H9 (cell line): Measurements from ENCODE around the gene LRP1B. TPM values are rescaled to one million over a fixed set of nuclear protein-coding genes. Genes with fewer than 3 reads are reported as not detected.

ENCODE experiments used
- DNase-seq: peaks from one replicate; pipeline ENCODE4 v3.0.0-alpha.2; 2017
- H2AFZ ChIP-seq: one replicate; pipeline ENCODE4 v1.6.1; 2013; ENCODE audit warnings: mild to moderate bottlenecking, low read length, control low read depth, moderate library complexity
- H2AK5ac ChIP-seq: 2 replicates; pipeline ENCODE4 v1.6.1; 2013; ENCODE audit warnings: low read length, control low read depth, mixed read lengths; ENCODE audit not compliant: insufficient read length
- H2BK120ac ChIP-seq: one replicate; pipeline ENCODE4 v1.6.1; 2013; ENCODE audit warnings: low read depth, mild to moderate bottlenecking, low read length, control low read depth, inconsistent platforms; ENCODE audit not compliant: poor library complexity, severe bottlenecking
- H2BK12ac ChIP-seq: 2 replicates; pipeline ENCODE4 v1.6.1; 2013; ENCODE audit warnings: low read length, control low read depth, mixed read lengths, low read depth; ENCODE audit not compliant: insufficient read length
- H2BK15ac ChIP-seq: 2 replicates; pipeline ENCODE4 v1.6.1; 2013; ENCODE audit warnings: low read depth, low read length, control low read depth
- H2BK20ac ChIP-seq: one replicate; pipeline ENCODE4 v1.6.1; 2013; ENCODE audit warnings: low read depth, mild to moderate bottlenecking, low read length, control low read depth, inconsistent platforms; ENCODE audit not compliant: poor library complexity, severe bottlenecking
- H2BK5ac ChIP-seq: 2 replicates; pipeline ENCODE4 v1.6.1; 2013; ENCODE audit warnings: low read length, control low read depth, mixed read lengths; ENCODE audit not compliant: insufficient read length
- H3K14ac ChIP-seq: 2 replicates; pipeline ENCODE4 v1.6.1; 2013; ENCODE audit warnings: low read length, control low read depth; ENCODE audit not compliant: insufficient read depth
- H3K18ac ChIP-seq: 2 replicates; pipeline ENCODE4 v1.6.1; 2013; ENCODE audit warnings: low read depth, mild to moderate bottlenecking, mixed read lengths, low read length, control low read depth; ENCODE audit not compliant: insufficient read length
- H3K23ac ChIP-seq: 2 replicates; pipeline ENCODE4 v1.6.1; 2013; ENCODE audit warnings: low read length, control low read depth, mixed read lengths, low read depth; ENCODE audit not compliant: insufficient read length
- H3K23me2 ChIP-seq: 2 replicates; pipeline ENCODE4 v1.6.1; 2013; ENCODE audit warnings: low read depth, mild to moderate bottlenecking, mixed read lengths, low read length, control low read depth; ENCODE audit not compliant: insufficient read length, poor library complexity, severe bottlenecking
- H3K27ac ChIP-seq: 2 replicates; pipeline ENCODE4 v1.5.1; 2013; ENCODE audit warnings: low read length, control low read depth, mixed read lengths, low read depth; ENCODE audit not compliant: insufficient read length
- H3K27me3 ChIP-seq: 2 replicates; pipeline ENCODE4 v1.6.1; 2013; ENCODE audit warnings: low read length, control low read depth, inconsistent platforms; ENCODE audit not compliant: insufficient read depth
- H3K4ac ChIP-seq: 2 replicates; pipeline ENCODE4 v1.6.1; 2013; ENCODE audit warnings: low read depth, mild to moderate bottlenecking, control low read depth, inconsistent platforms, low read length, moderate library complexity
- H3K4me1 ChIP-seq: 2 replicates; pipeline ENCODE4 v1.6.1; 2013; ENCODE audit warnings: low read length, control low read depth, inconsistent platforms; ENCODE audit not compliant: insufficient read depth
- H3K4me2 ChIP-seq: 2 replicates; pipeline ENCODE4 v1.6.1; 2013; ENCODE audit warnings: low read length, control low read depth, mixed read lengths; ENCODE audit not compliant: insufficient read length, insufficient read depth
- H3K56ac ChIP-seq: 2 replicates; pipeline ENCODE4 v1.6.1; 2013; ENCODE audit warnings: low read depth, mild to moderate bottlenecking, mixed read lengths, low read length, control low read depth; ENCODE audit not compliant: insufficient read length
- H3K79me1 ChIP-seq: 2 replicates; pipeline ENCODE4 v1.6.1; 2013; ENCODE audit warnings: low read depth, mild to moderate bottlenecking, moderate library complexity, low read length, control low read depth, inconsistent platforms; ENCODE audit not compliant: insufficient read depth, poor library complexity, severe bottlenecking
- H3K79me2 ChIP-seq: 2 replicates; pipeline ENCODE4 v1.6.1; 2013; ENCODE audit warnings: low read length, control low read depth, inconsistent platforms; ENCODE audit not compliant: insufficient read depth
- H3K9ac ChIP-seq: 2 replicates; pipeline ENCODE4 v1.6.1; 2013; ENCODE audit warnings: low read length, control low read depth, mixed read lengths; ENCODE audit not compliant: insufficient read length; ENCODE audit errors: extremely low read depth
- H3K9me3 ChIP-seq: one replicate; pipeline ENCODE4 v1.6.1; 2013; ENCODE audit warnings: low read depth, low read length, inconsistent platforms; ENCODE audit not compliant: control insufficient read depth
- H3T11ph ChIP-seq: one replicate; pipeline ENCODE4 v1.6.1; 2013; ENCODE audit warnings: mild to moderate bottlenecking, low read length, control low read depth, inconsistent platforms
- H4K20me1 ChIP-seq: one replicate; pipeline ENCODE4 v1.6.1; 2013; ENCODE audit not compliant: control insufficient read depth, insufficient read length, insufficient read depth
- H4K5ac ChIP-seq: 2 replicates; pipeline ENCODE4 v1.6.1; 2013; ENCODE audit warnings: low read depth, mild to moderate bottlenecking, mixed read lengths, low read length, control low read depth; ENCODE audit not compliant: insufficient read length
- H4K8ac ChIP-seq: replicated peaks from 2 replicates; pipeline ENCODE4 v1.6.1; 2013; ENCODE audit warnings: low read length, control low read depth, mixed read lengths, low read depth; ENCODE audit not compliant: insufficient read length
- H4K91ac ChIP-seq: 2 replicates; pipeline ENCODE4 v1.6.1; 2013; ENCODE audit warnings: low read depth, mild to moderate bottlenecking, moderate library complexity, mixed read lengths, low read length, control low read depth; ENCODE audit not compliant: insufficient read length
- H3K27ac Mint-ChIP-seq, 3 experiments: 2 replicates in 2 of 3; 3 replicates in 1 of 3; pipeline ENCODE4 v1.8.0; 2020 to 2021; ENCODE audit warnings: mixed read lengths in 3 of 3, mild to moderate bottlenecking in 1 of 3, moderate library complexity in 1 of 3
- H3K27me3 Mint-ChIP-seq: 2 replicates; pipeline ENCODE4 v1.8.0; 2021; ENCODE audit warnings: low read depth, mild to moderate bottlenecking, moderate library complexity, mixed read lengths
- H3K36me3 Mint-ChIP-seq, 3 experiments: 2 replicates in 2 of 3; 3 replicates in 1 of 3; pipeline ENCODE4 v1.8.0; 2020 to 2021; ENCODE audit warnings: low read depth in 3 of 3, mixed read lengths in 3 of 3; ENCODE audit not compliant: insufficient read depth in 1 of 3
- H3K4me1 Mint-ChIP-seq, 2 experiments: 2 replicates each; pipeline ENCODE4 v1.8.0; 2020; ENCODE audit warnings: mixed read lengths in 2 of 2
- H3K4me3 Mint-ChIP-seq, 2 experiments: 2 replicates in 1 of 2; 3 replicates in 1 of 2; pipeline ENCODE4 v1.8.0; 2020 to 2021; ENCODE audit warnings: mild to moderate bottlenecking in 2 of 2, mixed read lengths in 2 of 2, moderate library complexity in 1 of 2
- H3K9me3 Mint-ChIP-seq, 2 experiments: 2 replicates in 1 of 2; 3 replicates in 1 of 2; pipeline ENCODE4 v1.8.0; 2020; ENCODE audit warnings: mild to moderate bottlenecking in 2 of 2, mixed read lengths in 2 of 2, moderate library complexity in 1 of 2
- CTCF ChIP-seq: fragments of 200-600 bp; sonication (generic); conservative IDR thresholded peaks from 3 replicates; pipeline ENCODE4 v1.8.0; 2021; ENCODE audit warnings: antibody characterized with exemption, mild to moderate bottlenecking
- WGBS: extraction: QIAGEN DNeasy Blood & Tissue Kit; methylation state at CpG from one replicate; pipeline ENCODE4 v1.1.7; 2013; ENCODE audit warnings: missing lambda C conversion rate, low lambda C conversion rate, mixed read lengths; ENCODE audit not compliant: insufficient read length; ENCODE audit errors: extremely low coverage; 5-methylcytosine and 5-hydroxymethylcytosine counted together
- total RNA-seq: library from RNA; stranded (reverse); gene quantifications from 2 replicates; pipeline ENCODE4 v1.2.1, GENCODE V29; 2021

Gene LRP1B
- total RNA-seq, 1 experiment from 2014 or later: not detected

- H3K9me3 Mint-ChIP-seq: no peaks in the 10 kb centered on the region
- H3K23ac ChIP-seq: no peak overlapping the region
Observed at GRCh38 chr2:140295767-140296166, 1835.0 kb downstream of the LRP1B start.

More at GRCh38 chr2:140295767-140296166, 1835.0 kb downstream of the LRP1B start:
- Histone ChIP-seq H2BK20ac (no peak overlapping the region), H3K56ac (no peak overlapping the region), H3K27ac (no peak overlapping the region), H3K9me3 (no peaks in the 10 kb centered on the region), H3K14ac (no peak overlapping the region), H2BK12ac (no peak overlapping the region), H3T11ph (no peak overlapping the region), H3K23me2 (no peaks in the 10 kb centered on the region), H2BK120ac (no peak overlapping the region), H3K9ac (no peak overlapping the region), H3K4ac (no peak overlapping the region), H2BK15ac (no peak overlapping the region), H4K20me1 (no peaks in the 10 kb centered on the region), H4K91ac (no peak overlapping the region), H4K5ac (no peak overlapping the region), H2BK5ac (no peak overlapping the region), H3K27me3 (no peaks in the 10 kb centered on the region), H3K18ac (no peak overlapping the region), H3K4me1 (no peaks in the 10 kb centered on the region), H2AFZ (no peak overlapping the region), H4K8ac (no peak overlapping the region), H2AK5ac (no peak overlapping the region), H3K4me2 (no peak overlapping the region), H3K79me2 (no peaks in the 10 kb centered on the region), H3K79me1 (no peaks in the 10 kb centered on the region)
- Mint-ChIP-seq H3K36me3 (no peaks in the 10 kb centered on the region), H3K27ac (no peak overlapping the region), H3K27me3 (no peaks in the 10 kb centered on the region), H3K4me1 (no peaks in the 10 kb centered on the region), H3K4me3 (no peak overlapping the region)
- DNase-seq: no peak
- TF ChIP-seq CTCF: no peak
- no CpG with 5 or more reads among the region's 1 CpG for WGBS
